ENCODE data around the gene SIL1.
"Not testable (repeated sequence)": the region's sequence is repeated elsewhere in the genome, so short reads cannot be mapped to it uniquely, and the experiment has no call there.

DNA sequence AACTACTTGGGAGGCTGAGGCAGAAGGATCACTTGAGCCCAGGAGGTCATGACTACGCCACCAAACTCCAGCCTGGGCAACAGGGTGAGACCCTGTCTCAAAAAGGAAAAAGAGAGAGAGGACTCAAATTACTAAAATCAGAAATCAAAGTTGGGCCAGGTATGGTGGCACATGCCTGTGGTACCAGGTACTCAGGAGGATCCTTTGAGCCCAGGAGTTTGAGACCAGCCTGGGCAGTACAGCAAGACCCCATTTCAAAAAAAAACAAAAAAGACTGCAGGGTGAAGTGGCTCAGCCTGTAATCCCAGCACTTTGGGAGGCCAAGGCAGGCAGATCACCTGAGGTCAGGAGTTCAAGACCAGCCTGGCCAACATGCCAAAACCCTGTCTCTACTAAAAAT lies 23.8 kb downstream of the SIL1 start:
- not testable (repeated sequence) for TF ChIP-seq NPAS2 (CRISPR knock-in tag; IDR thresholded peaks at IDR 0.05; ENCODE audit: borderline replicate concordance); RAD21 (conservative IDR thresholded peaks at IDR 0.05 in 1 of 2, IDR thresholded peaks at IDR 0.05 in 1 of 2); CTCF (IDR thresholded peaks at IDR 0.05); EHF (CRISPR knock-in tag; IDR thresholded peaks at IDR 0.05); CEBPB (IDR thresholded peaks at IDR 0.05); POLR2A (IDR thresholded peaks at IDR 0.05; ENCODE audit: low read length); JUN (IDR thresholded peaks at IDR 0.05); ESRRA (IDR thresholded peaks at IDR 0.05; ENCODE audit: borderline replicate concordance, low read length); MYC (IDR thresholded peaks at IDR 0.05; ENCODE audit: borderline replicate concordance, low read length); MAX (IDR thresholded peaks at IDR 0.05); FOSL2 (IDR thresholded peaks at IDR 0.05); FOSL2 (CRISPR knock-in tag; IDR thresholded peaks at IDR 0.05); KDM1A (IDR thresholded peaks at IDR 0.05; ENCODE audit: low read depth)

Data from A549 (cell line).